Stimulated activated CD8-positive, alpha-beta memory T cell treated with anti-CD3 and anti-CD28 coated beads, Interleukin-12 subunit alpha, Interleukin-12 subunit beta, amount 100 ng/mL, for 24 hours (primary cell): ENCODE results near the gene KRTAP17-1.
"Not testable (repeated sequence)": the region's sequence is repeated elsewhere in the genome, so short reads cannot be mapped to it uniquely, and the experiment has no call there.

ENCODE experiments used
- DNase-seq: peaks from one replicate; pipeline ENCODE4 v3.0.0-alpha.2; 2020; ENCODE audit errors: extremely low read depth

Gene KRTAP17-1

DNA sequence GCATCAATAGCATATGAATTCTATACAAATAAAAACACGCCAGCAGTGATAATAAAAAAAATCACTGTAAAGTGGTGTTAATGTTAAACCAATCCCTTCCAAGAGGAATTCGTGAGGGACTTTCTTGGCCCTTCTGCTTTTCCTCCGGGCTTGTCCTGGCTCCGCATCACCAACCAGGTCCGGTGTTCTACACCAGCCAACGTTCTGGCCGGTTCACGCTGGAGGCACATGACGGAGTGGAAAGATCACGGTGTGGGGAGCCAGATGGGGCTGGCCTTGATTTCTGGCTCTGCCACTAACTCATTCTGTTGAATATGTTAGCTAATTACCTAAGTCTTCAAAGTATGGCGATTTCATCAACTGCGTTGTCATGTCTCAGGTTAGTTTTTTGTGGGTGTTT lies 11.4 kb downstream of the KRTAP17-1 start:
- no peak for DNase-seq

DNA sequence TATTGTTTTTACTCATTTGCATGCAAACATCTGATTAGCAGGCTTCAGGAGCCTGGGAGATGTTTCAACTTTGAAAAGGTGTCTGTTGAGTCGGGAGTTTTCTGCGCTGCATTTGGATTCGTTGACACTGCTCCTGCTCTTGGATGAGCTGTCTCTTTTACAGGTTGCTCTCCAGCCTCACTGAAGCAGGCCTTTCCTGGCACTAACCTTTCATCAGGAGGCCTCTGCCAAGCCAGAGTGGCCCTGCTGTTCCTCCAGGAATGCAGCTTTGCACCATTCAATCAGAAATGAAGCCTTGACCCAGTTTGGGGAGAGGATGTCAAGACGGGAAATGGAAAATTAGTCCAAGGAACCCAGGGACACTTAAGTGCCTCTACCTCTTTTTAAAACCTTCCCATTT lies 12.5 kb downstream of the KRTAP17-1 start:
- no peak for DNase-seq

DNA sequence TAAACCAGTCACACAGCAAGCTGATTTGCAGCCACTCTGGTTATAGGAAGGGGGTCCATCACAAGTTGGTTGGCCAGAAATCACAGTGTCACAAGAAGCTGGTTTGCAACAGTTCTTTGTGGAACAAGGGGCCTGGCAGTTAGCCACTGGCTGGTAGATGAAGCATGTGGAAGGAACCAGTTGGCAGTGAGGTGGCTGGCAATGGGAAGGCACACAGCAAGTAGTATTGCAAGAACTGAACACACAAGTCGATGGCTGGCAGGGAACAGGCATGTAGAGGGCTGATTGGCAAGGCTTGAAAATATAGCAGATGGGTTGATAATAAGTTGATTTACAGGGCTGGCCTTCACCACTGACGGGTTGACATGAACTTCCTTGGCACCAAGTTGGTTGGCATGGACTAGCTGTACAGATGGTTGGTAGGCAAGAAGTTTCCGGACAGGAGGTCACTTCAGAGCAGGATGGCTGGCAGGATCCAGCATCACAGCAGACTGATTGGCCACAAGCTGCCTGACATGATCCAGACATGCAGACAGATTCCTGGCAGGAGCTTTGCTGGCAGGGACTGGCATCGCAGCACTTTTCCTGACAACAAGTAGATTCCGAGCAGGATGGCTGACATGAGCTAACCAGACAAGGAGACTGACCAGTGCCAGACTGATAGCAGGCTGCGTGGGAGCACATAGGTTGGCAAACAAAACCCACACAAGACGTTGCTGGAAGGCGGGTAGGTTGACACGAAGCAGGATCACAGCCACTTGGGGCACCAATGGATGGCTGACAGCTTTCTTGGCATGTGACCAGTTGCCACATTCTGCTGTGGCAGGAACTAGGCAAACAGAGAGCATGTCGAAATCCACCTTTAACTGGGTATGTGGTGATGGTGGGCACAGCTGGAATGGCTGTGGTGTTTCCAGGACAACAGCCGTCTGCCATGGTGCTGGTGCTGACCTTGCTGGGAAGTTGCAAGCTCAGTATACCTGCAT lies 13.3 kb downstream of the KRTAP17-1 start, which contains the start of gene KRTAP29-1:
TSS of gene KRTAP29-1 (minus strand) at position 936 of the 986 bp plus-strand sequence. CDS start at position 936, 0 bp downstream.
- DNase-seq = no peak

DNA sequence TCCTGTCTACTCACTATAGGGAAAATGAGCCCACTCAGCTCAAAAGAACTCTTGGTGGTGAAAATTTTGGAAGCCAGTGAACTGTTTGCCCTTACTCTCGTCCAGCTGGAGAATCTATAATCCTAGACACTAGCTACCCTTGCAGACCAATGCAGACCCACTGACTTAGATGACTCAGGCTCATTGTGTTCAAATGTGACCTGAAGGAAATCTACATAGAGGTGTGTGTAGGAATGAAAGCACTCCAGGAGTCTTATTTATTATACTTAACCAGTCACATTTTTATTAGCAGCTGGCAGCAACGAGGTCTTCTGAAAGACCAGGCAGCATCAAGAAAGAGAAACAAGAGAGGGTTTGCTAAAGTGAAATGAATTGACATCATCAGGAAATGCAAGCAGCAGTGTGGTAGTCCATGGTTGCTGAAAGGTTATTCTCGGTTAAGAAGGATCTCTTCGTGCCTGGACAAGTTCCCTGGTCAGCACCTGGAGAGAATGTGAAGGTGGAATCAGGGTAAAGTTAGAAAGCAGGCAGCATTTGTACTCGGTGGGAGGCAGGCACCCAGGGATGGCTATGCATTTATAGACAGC lies 14.2 kb downstream of the KRTAP17-1 start:
- no peak for DNase-seq

DNA sequence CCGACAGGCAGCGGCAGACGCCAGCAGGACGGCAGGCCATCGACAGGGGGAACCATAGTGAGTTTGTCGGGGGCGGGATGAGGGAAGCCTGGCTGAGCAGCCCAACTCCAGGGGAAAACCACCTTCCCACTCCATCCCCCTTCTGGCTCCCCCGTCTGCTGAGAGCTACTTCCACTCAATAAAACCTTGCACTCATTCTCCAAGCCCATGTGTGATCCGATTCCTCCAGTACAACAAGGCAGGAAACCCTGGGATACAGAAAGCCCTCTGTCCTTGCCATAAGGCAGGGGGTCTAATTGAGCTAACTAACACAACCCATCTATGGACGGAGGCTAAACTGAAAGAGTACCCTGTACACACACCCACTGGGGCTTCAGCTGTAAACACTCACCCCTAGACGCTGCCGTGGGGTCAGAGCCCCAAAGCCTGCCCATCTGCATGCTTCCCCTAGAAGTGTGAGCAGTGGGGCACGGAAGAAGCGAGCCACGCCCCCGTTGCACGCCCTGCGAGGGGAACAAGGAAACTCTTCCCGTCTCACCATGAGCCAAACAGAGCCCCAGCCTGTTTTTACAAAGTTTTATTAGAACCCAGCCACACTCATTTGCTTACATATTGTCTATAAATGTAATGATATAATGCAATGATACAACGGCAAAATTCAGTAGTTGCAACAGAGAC lies 16.9 kb downstream of the KRTAP17-1 start:
- no peak for DNase-seq

DNA sequence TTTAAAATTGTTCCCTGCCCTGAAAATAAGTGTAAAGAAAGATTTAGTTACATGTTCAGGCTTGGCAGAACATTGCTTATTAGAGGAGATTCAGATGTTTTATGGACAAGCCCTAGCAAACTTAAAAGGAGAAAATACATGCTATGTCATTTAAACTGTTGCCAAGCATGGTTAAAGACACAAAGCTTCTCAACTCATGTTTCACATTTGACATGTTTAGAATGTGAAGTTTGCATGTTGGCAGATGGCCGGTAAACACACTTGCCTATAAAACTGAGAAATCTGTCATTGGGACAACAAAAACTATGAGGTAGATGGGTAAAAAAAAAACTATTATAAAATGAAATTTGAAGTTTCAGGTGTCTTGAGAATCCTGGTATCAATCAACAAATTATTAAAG lies 18.7 kb downstream of the KRTAP17-1 start:
- no peak for DNase-seq

DNA sequence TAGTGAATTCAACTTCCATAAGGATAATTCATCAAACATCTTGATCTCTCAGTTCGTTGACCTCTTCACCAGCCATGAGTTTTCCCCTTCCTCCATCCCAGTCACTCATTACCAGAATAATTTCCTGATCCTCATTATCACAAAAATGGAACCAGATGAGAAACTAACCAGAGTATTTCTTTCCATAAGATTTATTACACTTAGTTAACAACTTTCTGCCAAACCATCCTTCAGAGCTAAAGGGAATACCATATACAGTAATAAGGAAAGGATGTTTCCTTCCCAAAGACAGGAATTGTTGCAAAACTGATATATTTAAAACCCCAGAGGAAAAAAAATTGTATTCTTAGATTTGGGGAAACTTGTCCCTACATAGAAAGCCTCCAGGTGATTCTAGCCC lies 21.5 kb downstream of the KRTAP17-1 start:
- no peak for DNase-seq

DNA sequence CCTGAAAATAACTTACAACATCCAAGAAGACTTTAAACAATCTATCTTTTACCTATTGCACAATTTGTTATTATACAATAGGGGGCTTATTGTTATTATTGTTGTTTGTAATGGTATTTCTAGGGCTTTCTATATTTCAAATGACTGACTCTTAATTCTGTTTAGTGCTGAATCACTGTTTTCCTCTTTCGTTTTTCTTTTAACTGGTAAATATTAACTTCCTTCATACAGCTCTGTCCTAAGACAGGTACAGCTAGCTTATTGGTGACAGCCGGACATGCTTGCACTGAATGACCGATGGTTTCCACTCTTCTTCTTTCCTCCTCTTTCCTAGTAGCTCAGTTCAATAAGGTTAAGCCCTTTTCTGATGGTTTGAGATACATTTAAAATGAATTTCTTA lies 28.5 kb downstream of the KRTAP17-1 start:
- DNase-seq = no peak

DNA sequence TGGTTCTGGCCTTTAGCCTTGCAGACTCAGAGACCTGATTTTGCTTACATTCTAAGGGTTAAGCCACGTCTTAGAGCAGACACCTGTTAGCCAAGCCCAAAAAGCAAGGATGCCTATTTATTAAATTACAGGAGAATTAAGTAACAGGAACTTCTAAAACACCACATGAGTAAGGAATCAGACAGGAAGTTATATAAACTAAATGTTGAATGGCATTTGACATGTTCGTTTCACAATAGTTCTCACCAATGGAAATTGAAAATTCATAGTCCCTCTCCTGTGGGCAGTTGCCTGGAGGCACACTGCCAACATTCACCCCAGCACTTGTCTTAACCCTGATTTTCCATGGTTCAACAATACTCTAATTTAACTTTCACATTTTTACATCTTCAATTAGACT lies 31.0 kb downstream of the KRTAP17-1 start:
- no peak for DNase-seq

DNA sequence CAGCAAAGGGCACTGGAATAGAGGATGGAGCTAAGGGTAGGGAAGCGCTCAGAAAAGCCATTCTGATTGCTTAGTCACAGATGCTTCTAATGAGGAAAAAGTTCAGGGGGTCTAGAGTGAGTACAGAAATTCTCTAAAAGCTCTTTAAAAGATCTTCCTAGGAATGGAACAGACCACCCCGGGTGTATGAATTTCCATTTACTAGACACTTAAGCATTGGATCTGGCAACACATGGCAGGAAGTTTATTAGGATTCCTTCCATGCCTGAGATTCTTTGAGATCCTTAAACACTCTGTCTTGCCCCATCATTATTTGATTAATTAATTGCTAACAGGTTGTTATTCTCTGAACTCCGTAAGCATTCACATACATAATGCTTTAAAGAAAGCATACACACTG lies 31.5 kb downstream of the KRTAP17-1 start:
- no peak for DNase-seq

DNA sequence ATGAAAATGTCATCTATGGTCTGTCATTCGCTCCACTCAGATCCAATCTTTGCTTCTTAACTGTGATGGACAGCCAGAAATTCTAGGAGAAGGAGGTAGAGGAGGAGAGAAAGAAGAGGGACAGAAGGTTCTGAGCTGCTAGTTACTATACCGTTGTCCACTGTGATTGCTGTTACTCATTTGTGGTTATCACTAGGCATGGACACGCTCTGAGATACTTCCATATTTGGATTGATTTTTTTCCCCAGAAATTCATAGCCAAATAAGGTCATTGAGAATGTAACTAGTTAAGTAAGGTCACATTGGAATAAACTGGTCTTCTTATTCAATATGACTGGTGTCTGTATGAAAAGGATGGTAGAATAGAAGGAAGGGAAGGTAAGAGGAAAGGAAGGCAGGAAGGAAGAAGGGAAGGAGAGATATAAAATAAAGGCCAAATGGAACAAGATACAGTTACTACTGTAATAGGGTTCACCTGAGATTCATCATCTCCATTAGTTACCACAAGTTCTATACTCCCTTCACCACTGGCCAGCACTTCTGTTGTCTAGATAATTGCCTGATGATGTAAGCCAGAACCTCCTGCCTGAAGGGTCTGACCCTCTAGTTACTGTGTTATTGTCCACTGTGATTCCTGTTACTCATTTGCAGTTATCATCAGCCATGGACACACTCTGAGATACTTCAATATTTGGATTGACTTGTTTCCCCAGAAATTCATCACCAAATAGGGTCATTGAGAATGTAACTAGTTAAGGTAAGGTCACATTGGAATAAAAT lies 37.1 kb downstream of the KRTAP17-1 start:
- DNase-seq = no peak

DNA sequence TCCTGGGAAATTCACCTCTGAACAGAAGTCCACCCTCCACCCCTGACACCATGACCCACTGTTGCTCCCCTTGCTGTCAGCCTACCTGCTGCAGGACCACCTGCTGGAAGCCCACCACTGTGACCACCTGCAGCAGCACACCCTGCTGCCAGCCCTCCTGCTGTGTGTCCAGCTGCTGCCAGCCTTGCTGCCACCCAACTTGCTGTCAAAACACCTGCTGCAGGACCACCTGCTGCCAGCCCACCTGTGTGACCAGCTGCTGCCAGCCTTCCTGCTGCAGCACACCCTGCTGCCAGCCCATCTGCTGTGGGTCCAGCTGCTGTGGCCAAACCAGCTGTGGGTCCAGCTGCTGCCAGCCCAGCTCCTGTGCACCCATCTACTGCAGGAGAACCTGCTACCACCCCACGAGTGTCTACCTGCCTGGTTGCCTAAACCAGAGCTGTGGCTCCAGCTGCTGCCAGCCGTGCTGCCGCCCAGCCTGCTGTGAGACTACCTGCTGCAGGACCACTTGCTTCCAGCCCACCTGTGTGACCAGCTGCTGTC lies 39.8 kb downstream of the KRTAP17-1 start, which contains the start of gene KRTAP9-7:
TSS of gene KRTAP9-7 (plus strand) at position 51 of the 543 bp plus-strand sequence. CDS start at position 51, 0 bp downstream.
- DNase-seq = not testable (repeated sequence)

DNA sequence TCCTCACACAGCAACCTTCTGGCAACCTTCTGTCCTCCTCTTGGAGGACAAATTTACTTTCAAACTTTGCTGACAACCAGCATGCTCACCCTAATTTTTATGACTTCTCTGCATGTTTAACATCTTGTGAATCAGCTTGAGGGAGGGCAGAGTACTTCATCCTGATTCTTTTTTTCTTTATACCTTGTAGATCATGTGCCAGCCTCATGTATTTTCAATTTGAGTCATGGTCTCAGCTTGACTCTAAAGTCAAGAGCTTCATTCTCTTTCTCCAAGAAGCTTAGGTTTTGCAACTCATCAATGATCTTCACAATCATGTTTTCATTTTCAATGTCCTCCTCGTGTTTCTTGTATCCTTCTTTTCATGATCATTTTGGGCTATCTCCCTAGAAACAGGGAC lies 43.7 kb downstream of the KRTAP17-1 start:
- no peak for DNase-seq

DNA sequence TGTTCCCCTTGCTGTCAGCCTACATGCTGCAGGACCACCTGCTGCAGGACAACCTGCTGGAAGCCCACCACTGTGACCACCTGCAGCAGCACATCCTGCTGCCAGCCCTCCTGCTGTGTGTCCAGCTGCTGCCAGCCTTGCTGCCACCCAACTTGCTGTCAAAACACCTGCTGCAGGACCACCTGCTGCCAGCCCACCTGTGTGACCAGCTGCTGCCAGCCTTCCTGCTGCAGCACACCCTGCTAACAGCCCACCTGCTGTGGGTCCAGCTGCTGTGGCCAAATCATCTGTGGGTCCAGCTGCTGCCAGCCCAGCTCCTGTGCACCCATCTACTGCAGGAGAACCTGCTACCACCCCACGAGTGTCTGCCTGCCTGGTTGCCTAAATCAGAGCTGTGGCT lies 44.2 kb downstream of the KRTAP17-1 start:
- not testable (repeated sequence) for DNase-seq

DNA sequence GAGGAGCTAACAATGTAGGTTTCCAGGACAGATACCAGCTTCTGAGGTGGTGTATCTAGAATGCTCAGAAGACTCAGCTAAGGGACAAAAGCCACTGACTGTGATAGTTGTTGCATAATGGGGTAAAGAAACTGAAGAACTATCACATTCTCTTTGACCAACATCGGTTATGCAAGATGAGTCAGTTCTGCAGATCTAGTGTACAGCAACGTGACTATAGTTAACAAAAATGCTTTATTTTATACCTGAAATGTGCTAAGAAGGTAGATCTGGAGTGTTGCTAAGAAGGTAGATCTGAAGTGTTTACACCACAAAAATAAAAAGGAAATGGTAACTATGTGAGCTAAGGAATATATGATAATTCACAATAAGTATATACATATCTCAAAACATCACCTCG lies 47.8 kb downstream of the KRTAP17-1 start:
- DNase-seq = no peak

DNA sequence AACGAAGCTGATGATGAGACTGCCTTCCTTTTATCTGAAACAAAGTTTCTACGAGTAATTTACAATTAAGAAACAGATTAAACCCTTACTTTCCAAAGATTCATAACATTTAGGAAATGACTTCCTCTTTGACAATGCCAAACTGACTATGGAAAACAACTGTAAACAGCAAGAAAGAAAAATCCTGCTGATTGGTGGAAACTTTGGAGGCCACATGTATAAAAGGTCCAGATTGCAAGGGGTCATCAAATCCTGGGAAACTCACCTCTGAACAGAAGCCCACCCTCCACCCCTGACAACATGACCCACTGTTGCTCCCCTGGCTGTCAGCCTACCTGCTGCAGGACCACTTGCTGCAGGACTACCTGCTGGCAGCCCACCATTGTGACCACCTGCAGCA lies 50.4 kb downstream of the KRTAP17-1 start, which contains the start of gene KRTAP9-6:
TSS of gene KRTAP9-6 (plus strand) at position 301 of the 400 bp plus-strand sequence. CDS start at position 301, 0 bp downstream.
- DNase-seq = no peak
